ENCODE data around the gene BAX. TPM values are rescaled to one million over a fixed set of nuclear protein-coding genes. Genes with fewer than 3 reads are reported as not detected.

Gene BAX
- total and polyA plus RNA-seq, 2 of the 13 experiments (the other 11 are each of a cell fraction or from before 2014, with no cell fraction given), result 139 to 176 TPM

GRCh38 chr19:48962029-48962848 lies 7.6 kb downstream of the BAX start (continued):
- TF ChIP-seq TEF (CRISPR knock-in tag; IDR thresholded peaks at IDR 0.05) (no peak), THRA (CRISPR knock-in tag; IDR thresholded peaks at IDR 0.05; ENCODE audit: borderline replicate concordance) (peak; percentile 71; the same call in 1 of the 2 replicates), SMARCE1 (IDR thresholded peaks at IDR 0.05; ENCODE audit: borderline replicate concordance) (no peak), GPN1 (CRISPR knock-in tag; IDR thresholded peaks at IDR 0.05; ENCODE audit: borderline replicate concordance) (no peak), MEIS2 (CRISPR knock-in tag; IDR thresholded peaks at IDR 0.05) (peak; percentile 75; the same call in 1 of the 2 replicates), SATB2 (CRISPR knock-in tag; IDR thresholded peaks at IDR 0.05) (no peak), GPBP1L1 (CRISPR knock-in tag; IDR thresholded peaks at IDR 0.05) (no peak), AGO2 (optimal IDR thresholded peaks at IDR 0.05; ENCODE audit: low read depth, low read length) (peak; percentile 100), XRCC5 (optimal IDR thresholded peaks at IDR 0.05; ENCODE audit: low read length) (peak; percentile 77), FIP1L1 (IDR thresholded peaks at IDR 0.05; ENCODE audit: borderline replicate concordance, insufficient read depth, low read depth, low read length) (peak; percentile 95; the same call in 1 of the 2 replicates), ZNF674 (CRISPR knock-in tag; IDR thresholded peaks at IDR 0.05; ENCODE audit: low read depth) (no peak), NAIF1 (CRISPR knock-in tag; IDR thresholded peaks at IDR 0.05; ENCODE audit: borderline replicate concordance) (peak; percentile 82), ZNF230 (CRISPR knock-in tag; IDR thresholded peaks at IDR 0.05) (no peak), KDM5B (CRISPR knock-in tag; IDR thresholded peaks at IDR 0.05; ENCODE audit: borderline replicate concordance) (peak; percentile 41; the same call in 1 of the 2 replicates), MEIS1 (CRISPR knock-in tag; IDR thresholded peaks at IDR 0.05; ENCODE audit: borderline replicate concordance) (0 out of 2 replicates have a peak, but pooled peaks have one; percentile 39), TFDP1 (CRISPR knock-in tag; IDR thresholded peaks at IDR 0.05; ENCODE audit: borderline replicate concordance) (no peak), MXD3 (CRISPR knock-in tag; IDR thresholded peaks at IDR 0.05) (peak; percentile 66; the same call in 1 of the 2 replicates), ZMAT5 (CRISPR knock-in tag; IDR thresholded peaks at IDR 0.05; ENCODE audit: borderline replicate concordance, low read depth) (no peak), ARID2 (CRISPR knock-in tag; IDR thresholded peaks at IDR 0.05; ENCODE audit: borderline replicate concordance) (0 out of 2 replicates have a peak, but pooled peaks have one; percentile 32)
